Neural progenitor cell (in vitro differentiated cells): Measurements from ENCODE around the gene SLC7A9.

Source experiments
- EZH2 ChIP-seq: fragments of 200-600 bp; sonication (generic); IDR thresholded peaks from 2 replicates; pipeline ENCODE4 v1.6.1; 2017; ENCODE audit warnings: antibody characterized with exemption, mild to moderate bottlenecking, moderate library complexity
- EZH2phosphoT487 ChIP-seq: fragments of 200-600 bp; sonication (generic); IDR thresholded peaks from 2 replicates; pipeline ENCODE4 v1.6.1; 2017; ENCODE audit warnings: antibody characterized with exemption
- TF ChIP-seq, protein P1 (sequence below): fragments of 200-600 bp; sonication (generic); IDR thresholded peaks from 2 replicates; pipeline ENCODE4 v1.5.1; 2017; ENCODE audit warnings: antibody characterized with exemption, mild to moderate bottlenecking

- TF ChIP-seq EZH2, result no peak
- TF ChIP-seq, protein P1, sequence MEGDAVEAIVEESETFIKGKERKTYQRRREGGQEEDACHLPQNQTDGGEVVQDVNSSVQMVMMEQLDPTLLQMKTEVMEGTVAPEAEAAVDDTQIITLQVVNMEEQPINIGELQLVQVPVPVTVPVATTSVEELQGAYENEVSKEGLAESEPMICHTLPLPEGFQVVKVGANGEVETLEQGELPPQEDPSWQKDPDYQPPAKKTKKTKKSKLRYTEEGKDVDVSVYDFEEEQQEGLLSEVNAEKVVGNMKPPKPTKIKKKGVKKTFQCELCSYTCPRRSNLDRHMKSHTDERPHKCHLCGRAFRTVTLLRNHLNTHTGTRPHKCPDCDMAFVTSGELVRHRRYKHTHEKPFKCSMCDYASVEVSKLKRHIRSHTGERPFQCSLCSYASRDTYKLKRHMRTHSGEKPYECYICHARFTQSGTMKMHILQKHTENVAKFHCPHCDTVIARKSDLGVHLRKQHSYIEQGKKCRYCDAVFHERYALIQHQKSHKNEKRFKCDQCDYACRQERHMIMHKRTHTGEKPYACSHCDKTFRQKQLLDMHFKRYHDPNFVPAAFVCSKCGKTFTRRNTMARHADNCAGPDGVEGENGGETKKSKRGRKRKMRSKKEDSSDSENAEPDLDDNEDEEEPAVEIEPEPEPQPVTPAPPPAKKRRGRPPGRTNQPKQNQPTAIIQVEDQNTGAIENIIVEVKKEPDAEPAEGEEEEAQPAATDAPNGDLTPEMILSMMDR, result no peak
- TF ChIP-seq EZH2phosphoT487, result no peak
Observed at GRCh38 chr19:32808236-32808635, 61.3 kb downstream of the SLC7A9 start.
